ENCODE measurements around the gene EXOC6B.

Gene EXOC6B

GRCh38 chr2:72847534-72848315, 21.9 kb upstream of the EXOC6B start:
- 85 to 93% methylated on average over 1 to 3 of the region's 3 CpGs for WGBS, 2 experiments (ENCODE audit: insufficient coverage in 2 of 2)
- H3K9me3 ChIP-seq (ENCODE audit: control insufficient read depth, low read length) = no peaks in the 10 kb centered on the region
- H3K4me1 ChIP-seq (ENCODE audit: control insufficient read depth, insufficient read depth, low read length, poor library complexity, severe bottlenecking) = peaks cover 18% of the 10 kb centered on the region
- H3K4me3 ChIP-seq (ENCODE audit: extremely low read depth, insufficient read depth, low read length, poor library complexity, severe bottlenecking) = no peak overlapping the region
- H3K36me3 ChIP-seq (ENCODE audit: control insufficient read depth, insufficient read depth, low read length) = no peaks in the 10 kb centered on the region
- H3K27ac ChIP-seq (ENCODE audit: low read depth, low read length, severe bottlenecking) = no peak overlapping the region

GRCh38 chr2:72846171-72847095, 20.6 kb upstream of the EXOC6B start:
- Histone ChIP-seq H3K9me3 (ENCODE audit: control insufficient read depth, low read length) (no peaks in the 10 kb centered on the region), H3K27ac (ENCODE audit: low read depth, low read length, severe bottlenecking) (no peak overlapping the region), H3K4me1 (ENCODE audit: control insufficient read depth, insufficient read depth, low read length, poor library complexity, severe bottlenecking) (peaks cover 13% of the 10 kb centered on the region), H3K36me3 (ENCODE audit: control insufficient read depth, insufficient read depth, low read length) (no peaks in the 10 kb centered on the region), H3K4me3 (ENCODE audit: extremely low read depth, insufficient read depth, low read length, poor library complexity, severe bottlenecking) (no peak overlapping the region)
- 96 to 97% methylated on average over 3 to 4 of the region's 6 CpGs for WGBS, 2 experiments (ENCODE audit: insufficient coverage in 2 of 2)

- Histone ChIP-seq H3K4me3 (ENCODE audit: extremely low read depth, insufficient read depth, low read length, poor library complexity, severe bottlenecking) (no peak overlapping the region), H3K36me3 (ENCODE audit: control insufficient read depth, insufficient read depth, low read length) (no peaks in the 10 kb centered on the region), H3K4me1 (ENCODE audit: control insufficient read depth, insufficient read depth, low read length, poor library complexity, severe bottlenecking) (peaks cover 6% of the 10 kb centered on the region), H3K27ac (ENCODE audit: low read depth, low read length, severe bottlenecking) (no peak overlapping the region), H3K9me3 (ENCODE audit: control insufficient read depth, low read length) (no peaks in the 10 kb centered on the region)
- 13 to 43% methylated on average over 1 of the region's 2 CpGs for WGBS, 2 experiments (ENCODE audit: insufficient coverage in 2 of 2)
These were observed 17.5 kb upstream of the EXOC6B start for GRCh38 chr2:72843301-72843700.

GRCh38 chr2:72841462-72842125, 15.8 kb upstream of the EXOC6B start:
- no peaks in the 10 kb centered on the region for H3K9me3 ChIP-seq (ENCODE audit: control insufficient read depth, low read length)
- peaks cover 3% of the 10 kb centered on the region for H3K4me1 ChIP-seq (ENCODE audit: control insufficient read depth, insufficient read depth, low read length, poor library complexity, severe bottlenecking)
- no peak overlapping the region for H3K27ac ChIP-seq (ENCODE audit: low read depth, low read length, severe bottlenecking)
- no peaks in the 10 kb centered on the region for H3K36me3 ChIP-seq (ENCODE audit: control insufficient read depth, insufficient read depth, low read length)
- 82 to 95% methylated on average over 3 of the region's 3 CpGs for WGBS, 2 experiments (ENCODE audit: insufficient coverage in 2 of 2)
- no peak overlapping the region for H3K4me3 ChIP-seq (ENCODE audit: extremely low read depth, insufficient read depth, low read length, poor library complexity, severe bottlenecking)

GRCh38 chr2:72840066-72840465, 14.2 kb upstream of the EXOC6B start:
- Histone ChIP-seq H3K9me3 (ENCODE audit: control insufficient read depth, low read length) (no peaks in the 10 kb centered on the region), H3K4me3 (ENCODE audit: extremely low read depth, insufficient read depth, low read length, poor library complexity, severe bottlenecking) (no peak overlapping the region), H3K4me1 (ENCODE audit: control insufficient read depth, insufficient read depth, low read length, poor library complexity, severe bottlenecking) (peaks cover 3% of the 10 kb centered on the region), H3K27ac (ENCODE audit: low read depth, low read length, severe bottlenecking) (no peak overlapping the region), H3K36me3 (ENCODE audit: control insufficient read depth, insufficient read depth, low read length) (no peaks in the 10 kb centered on the region)
- WGBS, 2 experiments (ENCODE audit: insufficient coverage in 2 of 2) = no CpG with 5 or more reads among the region's 2 CpGs

GRCh38 chr2:72837171-72837570, 11.3 kb upstream of the EXOC6B start:
- no peak overlapping the region for H3K27ac ChIP-seq (ENCODE audit: low read depth, low read length, severe bottlenecking)
- H3K4me1 ChIP-seq (ENCODE audit: control insufficient read depth, insufficient read depth, low read length, poor library complexity, severe bottlenecking) = peaks cover 3% of the 10 kb centered on the region
- H3K9me3 ChIP-seq (ENCODE audit: control insufficient read depth, low read length) = no peaks in the 10 kb centered on the region
- WGBS, 2 experiments (ENCODE audit: insufficient coverage in 2 of 2) = 72 to 95% methylated on average over 3 to 4 of the region's 4 CpGs
- H3K36me3 ChIP-seq (ENCODE audit: control insufficient read depth, insufficient read depth, low read length) = no peaks in the 10 kb centered on the region
- no peak overlapping the region for H3K4me3 ChIP-seq (ENCODE audit: extremely low read depth, insufficient read depth, low read length, poor library complexity, severe bottlenecking)

- no peak overlapping the region for H3K27ac ChIP-seq (ENCODE audit: low read depth, low read length, severe bottlenecking)
- no peaks in the 10 kb centered on the region for H3K36me3 ChIP-seq (ENCODE audit: control insufficient read depth, insufficient read depth, low read length)
- H3K4me1 ChIP-seq (ENCODE audit: control insufficient read depth, insufficient read depth, low read length, poor library complexity, severe bottlenecking) = peaks cover 3% of the 10 kb centered on the region
- no peaks in the 10 kb centered on the region for H3K9me3 ChIP-seq (ENCODE audit: control insufficient read depth, low read length)
- H3K4me3 ChIP-seq (ENCODE audit: extremely low read depth, insufficient read depth, low read length, poor library complexity, severe bottlenecking) = no peak overlapping the region
- 83 to 100% methylated on average over 1 of the region's 1 CpG for WGBS, 2 experiments (ENCODE audit: insufficient coverage in 2 of 2)
These were observed 9.6 kb upstream of the EXOC6B start for GRCh38 chr2:72835403-72835802.

GRCh38 chr2:72834596-72834995, 8.8 kb upstream of the EXOC6B start:
- no peaks in the 10 kb centered on the region for H3K36me3 ChIP-seq (ENCODE audit: control insufficient read depth, insufficient read depth, low read length)
- no peaks in the 10 kb centered on the region for H3K9me3 ChIP-seq (ENCODE audit: control insufficient read depth, low read length)
- WGBS, 2 experiments (ENCODE audit: insufficient coverage in 2 of 2) = no CpG with 5 or more reads among the region's 1 CpG
- no peak overlapping the region for H3K4me3 ChIP-seq (ENCODE audit: extremely low read depth, insufficient read depth, low read length, poor library complexity, severe bottlenecking)
- peaks cover 8% of the 10 kb centered on the region for H3K4me1 ChIP-seq (ENCODE audit: control insufficient read depth, insufficient read depth, low read length, poor library complexity, severe bottlenecking)
- H3K27ac ChIP-seq (ENCODE audit: low read depth, low read length, severe bottlenecking) = no peak overlapping the region

GRCh38 chr2:72833084-72833714, 7.4 kb upstream of the EXOC6B start:
- H3K4me3 ChIP-seq (ENCODE audit: extremely low read depth, insufficient read depth, low read length, poor library complexity, severe bottlenecking) = no peak overlapping the region
- WGBS, 2 experiments (ENCODE audit: insufficient coverage in 2 of 2) = 60 to 78% methylated on average over 3 of the region's 5 CpGs
- H3K9me3 ChIP-seq (ENCODE audit: control insufficient read depth, low read length) = no peaks in the 10 kb centered on the region
- peak overlapping the region; percentile 61 for H3K27ac ChIP-seq (ENCODE audit: low read depth, low read length, severe bottlenecking)
- H3K36me3 ChIP-seq (ENCODE audit: control insufficient read depth, insufficient read depth, low read length) = no peaks in the 10 kb centered on the region
- H3K4me1 ChIP-seq (ENCODE audit: control insufficient read depth, insufficient read depth, low read length, poor library complexity, severe bottlenecking) = peaks cover 18% of the 10 kb centered on the region

GRCh38 chr2:72830273-72830672, 4.4 kb upstream of the EXOC6B start:
- Histone ChIP-seq H3K27ac (ENCODE audit: low read depth, low read length, severe bottlenecking) (no peak overlapping the region), H3K4me1 (ENCODE audit: control insufficient read depth, insufficient read depth, low read length, poor library complexity, severe bottlenecking) (peaks cover 19% of the 10 kb centered on the region), H3K4me3 (ENCODE audit: extremely low read depth, insufficient read depth, low read length, poor library complexity, severe bottlenecking) (no peak overlapping the region), H3K9me3 (ENCODE audit: control insufficient read depth, low read length) (no peaks in the 10 kb centered on the region), H3K36me3 (ENCODE audit: control insufficient read depth, insufficient read depth, low read length) (no peaks in the 10 kb centered on the region)
- WGBS, 2 experiments (ENCODE audit: insufficient coverage in 2 of 2) = 100% methylated on average over 1 to 2 of the region's 3 CpGs

Measured in mesodermal cell (in vitro differentiated cells).